DMS53 (cell line): ENCODE measurements around the gene LRRN1.
"Not testable (repeated sequence)": the region's sequence is repeated elsewhere in the genome, so short reads cannot be mapped to it uniquely, and the experiment has no call there.

Source experiments
- DNase-seq: peaks from one replicate; lab custom pipeline; 2025; lab: John Stamatoyannopoulos, UW

Gene LRRN1

DNA sequence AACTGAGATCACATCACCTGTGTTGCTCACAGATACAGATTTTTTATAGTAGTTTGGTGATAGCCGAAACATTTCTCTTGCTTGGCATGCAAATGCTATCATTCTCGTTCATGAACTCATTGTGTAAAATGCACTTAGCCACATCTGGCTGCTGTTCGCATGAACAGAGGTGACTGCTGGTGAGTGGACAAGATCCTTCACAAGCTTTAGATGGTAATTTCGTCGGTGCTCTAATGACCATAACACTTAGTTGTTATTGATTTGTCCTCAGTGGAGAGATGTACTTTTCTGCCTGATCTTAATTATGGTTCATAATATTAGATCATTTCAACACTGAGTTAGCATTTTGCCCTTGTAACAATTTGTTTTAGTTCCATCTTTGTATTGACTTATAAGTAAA is 13.8 kb downstream of the LRRN1 start:
- DNase-seq: no peak

DNA sequence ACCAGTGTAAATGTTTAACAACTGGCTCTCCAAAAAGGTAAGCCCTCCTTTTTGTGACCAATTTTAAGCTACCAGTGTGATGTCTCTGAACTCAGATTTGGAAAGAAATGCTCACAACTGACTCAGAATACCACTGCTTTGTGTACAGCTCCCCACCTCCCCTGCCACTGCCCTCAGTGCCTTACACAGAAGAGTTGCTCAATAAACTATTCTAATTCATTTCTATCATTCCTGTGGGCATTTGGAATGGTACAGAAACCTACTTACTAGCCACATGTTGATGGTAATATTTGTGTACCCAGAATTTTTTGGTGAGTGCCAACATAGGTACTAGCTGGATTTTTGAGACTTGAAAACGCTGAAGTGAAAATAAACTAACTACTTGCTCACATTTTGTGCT is 16.0 kb downstream of the LRRN1 start:
- no peak for DNase-seq

DNA sequence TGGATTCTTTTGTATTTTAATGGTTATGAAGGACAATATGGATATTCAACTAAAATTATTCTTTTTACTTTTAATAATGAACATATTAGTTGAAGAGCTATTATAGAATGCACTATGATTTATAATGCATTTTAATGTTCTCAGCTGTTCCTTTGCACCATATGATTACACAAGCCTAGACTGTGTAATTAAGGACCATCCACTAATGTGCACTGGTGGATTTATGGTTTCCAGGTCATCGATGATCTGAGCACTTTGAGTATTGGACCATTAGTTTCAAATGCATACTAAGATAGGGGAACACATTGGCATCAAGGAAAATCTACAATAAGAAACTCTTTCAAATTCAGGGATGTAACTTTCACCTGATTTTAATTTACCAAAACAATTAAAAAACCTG is 16.8 kb downstream of the LRRN1 start:
- DNase-seq: no peak

DNA sequence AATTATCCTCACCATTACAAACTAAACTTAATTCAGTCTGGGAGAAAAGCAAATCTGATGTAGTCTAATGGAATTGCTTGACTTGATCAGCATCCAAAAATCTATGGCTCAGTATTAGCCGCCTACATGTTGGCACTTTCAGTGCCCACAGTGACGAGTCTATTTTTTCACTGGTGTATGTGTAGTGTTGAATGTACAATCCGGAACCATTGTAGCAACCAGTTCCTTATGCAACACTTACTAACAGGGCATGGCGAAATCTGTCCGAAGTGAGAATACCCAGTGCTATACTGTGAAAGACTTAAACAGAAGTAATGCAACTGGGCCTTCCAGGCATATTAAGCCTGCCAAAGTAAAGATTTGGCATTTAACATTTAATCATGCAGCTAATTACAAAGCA is 18.6 kb downstream of the LRRN1 start:
- no peak for DNase-seq

DNA sequence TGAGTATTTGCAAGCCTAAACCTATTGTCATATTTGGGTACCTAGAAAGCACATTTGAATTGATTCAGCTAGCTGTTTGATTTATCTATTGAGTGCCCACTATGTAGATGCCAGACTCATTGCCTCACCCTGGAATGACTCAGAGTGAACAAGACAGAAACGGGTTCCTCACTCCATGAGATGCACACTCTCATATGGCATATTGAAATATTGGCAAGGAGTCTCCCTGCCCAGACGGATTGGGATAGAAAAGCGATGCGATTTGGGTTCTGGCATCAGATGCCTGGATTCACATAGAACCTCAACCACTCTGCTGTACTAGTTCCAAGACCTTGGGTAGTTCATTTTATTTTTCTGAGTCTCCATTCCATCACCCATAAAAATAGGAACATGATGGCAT is 22.5 kb downstream of the LRRN1 start:
- no peak for DNase-seq

DNA sequence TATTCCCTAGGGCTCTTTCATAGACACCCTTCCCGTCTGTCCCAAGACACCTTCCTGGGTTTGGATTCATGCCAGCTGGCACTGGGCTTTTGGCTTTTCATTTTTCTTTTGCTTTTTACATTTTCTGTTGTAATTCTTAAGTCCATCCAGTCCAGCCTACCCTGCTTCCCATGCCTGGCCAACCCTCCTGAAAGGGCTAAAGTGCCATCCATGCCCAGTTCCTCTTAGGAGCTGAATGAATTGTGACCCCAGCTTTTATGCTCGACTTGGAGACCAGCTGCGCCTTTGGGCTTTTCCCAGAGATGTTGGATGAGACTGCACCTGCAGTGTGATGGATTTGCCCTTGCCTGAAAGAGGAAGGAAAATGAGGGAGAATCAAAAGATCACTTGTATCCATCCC is 25.8 kb downstream of the LRRN1 start:
- no peak for DNase-seq

DNA sequence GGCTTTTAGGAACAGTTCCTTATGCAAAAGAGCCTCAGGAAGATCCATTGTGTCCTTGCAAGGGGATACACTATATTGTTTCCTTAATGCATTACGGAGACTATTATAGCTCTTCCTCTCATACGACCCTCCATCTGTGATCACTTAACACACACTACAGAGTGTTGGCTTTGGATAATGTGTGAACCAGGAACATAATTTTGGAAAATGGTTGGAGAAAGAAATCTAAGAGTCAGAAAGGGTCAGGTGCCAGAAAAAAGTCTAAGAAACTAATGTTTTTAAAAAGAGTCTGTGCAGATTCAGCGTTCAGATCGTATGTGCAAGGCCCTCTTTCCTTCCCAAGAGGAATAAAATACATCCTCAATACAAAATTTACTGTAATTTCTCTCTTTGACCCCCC is 27.3 kb downstream of the LRRN1 start:
- no peak for DNase-seq

DNA sequence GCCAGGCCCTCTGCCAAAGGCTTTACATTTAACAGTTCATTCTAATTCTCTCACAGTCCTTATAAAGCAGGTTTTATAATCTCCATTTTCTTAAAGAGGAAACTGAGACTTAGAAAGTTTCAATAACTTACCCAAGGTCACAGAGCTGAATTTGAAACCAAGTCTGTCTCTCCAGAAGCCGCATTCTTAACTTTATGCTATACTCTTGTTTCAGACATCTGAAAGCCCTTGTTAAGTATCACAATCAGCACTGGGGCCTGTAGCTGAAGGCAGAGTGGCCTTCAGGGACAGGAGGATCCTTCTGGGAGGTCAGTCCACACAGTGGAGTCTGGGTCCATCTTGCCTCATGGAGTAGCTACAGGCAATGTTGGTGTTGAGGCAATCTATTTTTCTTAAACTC is 27.9 kb downstream of the LRRN1 start:
- DNase-seq: no peak

DNA sequence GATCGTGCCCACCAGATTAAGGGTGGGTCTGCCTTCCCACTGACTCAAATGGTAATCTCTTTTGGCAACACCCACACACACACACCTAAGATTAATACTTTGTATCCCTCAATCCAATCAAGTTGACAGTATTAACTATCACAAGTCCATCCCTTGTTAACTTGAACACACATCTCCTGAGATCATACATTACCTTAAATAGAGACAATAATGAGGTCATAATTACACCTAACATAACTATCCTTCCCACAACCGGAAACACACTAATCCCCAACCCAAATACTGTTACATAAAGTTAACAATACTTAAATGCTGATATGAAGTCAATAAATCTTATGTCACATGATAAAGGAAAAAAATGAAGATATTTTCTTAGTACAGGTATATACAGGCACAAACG is 29.2 kb downstream of the LRRN1 start:
- not testable (repeated sequence) for DNase-seq

DNA sequence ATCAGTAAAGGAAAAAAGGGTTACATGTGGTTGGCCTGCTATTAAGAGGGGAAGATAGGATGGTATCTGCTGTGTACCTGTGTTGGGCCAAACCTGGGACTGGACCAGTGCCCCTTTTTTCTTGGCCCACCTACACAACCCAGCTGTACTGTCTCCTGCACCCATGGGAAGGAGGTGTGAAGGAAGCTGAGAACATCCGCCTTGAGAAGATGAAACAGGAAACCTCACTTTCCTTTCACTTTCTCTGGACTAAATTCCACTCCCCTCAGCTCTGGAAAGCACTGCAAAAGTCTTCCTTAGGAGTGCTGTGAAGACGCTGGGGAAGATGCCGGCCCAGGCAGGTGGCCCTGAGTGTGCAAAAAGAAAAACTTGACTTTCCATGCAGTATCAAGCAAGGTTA is 37.6 kb downstream of the LRRN1 start:
- no peak for DNase-seq

DNA sequence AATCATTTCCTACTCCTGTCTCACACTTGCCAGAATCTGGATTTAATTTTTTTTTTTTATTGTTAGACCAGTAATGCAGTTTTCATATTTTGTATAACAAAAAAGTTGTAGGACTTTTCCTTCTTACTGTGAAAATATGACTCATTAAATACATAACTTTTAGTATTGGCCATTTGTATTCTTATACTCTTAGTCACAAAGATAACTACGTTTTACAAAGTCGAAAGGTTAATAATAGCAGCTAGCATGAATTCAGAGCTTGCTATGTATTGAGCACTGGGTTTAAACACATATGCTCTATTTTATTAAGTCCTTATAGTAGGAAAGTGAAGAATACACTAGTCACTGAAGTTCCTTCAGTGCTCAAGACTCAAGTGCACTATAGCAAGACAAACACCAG is 43.1 kb downstream of the LRRN1 start:
- DNase-seq: no peak

DNA sequence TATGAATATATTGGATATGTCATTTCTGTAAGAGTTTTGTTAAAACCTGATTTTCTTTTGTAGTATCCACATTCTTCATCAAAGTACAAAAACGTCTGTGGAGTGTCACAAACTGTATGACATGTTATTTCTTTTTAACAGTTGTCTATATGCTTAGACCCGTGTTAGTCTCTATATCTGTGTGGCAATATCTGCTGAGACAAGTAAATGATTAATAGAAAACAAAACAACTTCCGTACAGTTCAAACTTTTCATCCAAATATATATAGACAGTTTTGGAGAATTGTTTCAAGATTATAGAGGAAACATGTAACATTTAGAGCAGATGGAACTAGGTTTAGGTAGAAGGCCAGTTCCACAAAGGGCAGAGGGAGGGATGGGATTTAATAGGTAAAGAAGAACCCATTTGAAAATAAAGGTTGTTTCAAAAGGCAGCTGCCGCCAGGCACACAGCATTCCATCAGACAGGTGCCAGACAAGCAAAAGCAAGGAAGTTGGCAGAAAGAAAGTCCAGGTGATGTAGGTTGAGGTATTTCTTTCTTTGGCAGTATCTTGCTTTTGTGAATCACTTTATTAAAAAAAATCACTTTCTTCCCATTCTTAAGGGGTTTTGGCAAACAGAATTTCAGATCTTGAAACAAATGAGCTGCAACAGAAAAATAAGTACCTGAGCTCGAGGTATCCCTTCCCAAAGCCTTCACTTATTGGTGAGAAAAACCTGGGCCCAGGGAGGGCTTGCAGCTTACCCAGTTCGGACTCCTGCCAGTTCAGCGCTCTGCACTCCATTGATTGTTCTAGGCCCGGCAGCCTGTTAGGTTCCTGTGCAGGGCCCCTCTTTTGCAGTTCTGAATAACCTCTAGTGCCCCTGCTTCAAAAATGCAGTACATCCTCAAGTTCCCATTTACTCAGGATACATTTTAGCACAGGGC is 49.0 kb downstream of the LRRN1 start:
- DNase-seq: no peak

DNA sequence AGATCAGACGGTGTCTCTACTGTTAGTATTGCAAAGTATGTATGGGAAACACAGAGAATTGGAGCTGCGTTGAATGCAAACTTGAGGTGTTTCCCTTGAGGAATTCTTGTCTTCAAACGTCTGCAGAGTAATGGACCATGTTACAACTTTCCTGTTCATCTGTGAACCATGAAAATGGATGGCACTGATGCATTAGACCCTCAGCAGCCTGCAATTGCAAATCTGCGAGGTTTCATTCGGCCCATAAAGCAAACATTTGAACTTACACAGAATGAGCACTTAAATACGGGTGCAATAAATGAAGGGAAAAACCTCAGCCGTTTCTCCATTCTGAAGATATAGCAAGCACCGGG is 49.7 kb downstream of the LRRN1 start:
- DNase-seq: no peak

DNA sequence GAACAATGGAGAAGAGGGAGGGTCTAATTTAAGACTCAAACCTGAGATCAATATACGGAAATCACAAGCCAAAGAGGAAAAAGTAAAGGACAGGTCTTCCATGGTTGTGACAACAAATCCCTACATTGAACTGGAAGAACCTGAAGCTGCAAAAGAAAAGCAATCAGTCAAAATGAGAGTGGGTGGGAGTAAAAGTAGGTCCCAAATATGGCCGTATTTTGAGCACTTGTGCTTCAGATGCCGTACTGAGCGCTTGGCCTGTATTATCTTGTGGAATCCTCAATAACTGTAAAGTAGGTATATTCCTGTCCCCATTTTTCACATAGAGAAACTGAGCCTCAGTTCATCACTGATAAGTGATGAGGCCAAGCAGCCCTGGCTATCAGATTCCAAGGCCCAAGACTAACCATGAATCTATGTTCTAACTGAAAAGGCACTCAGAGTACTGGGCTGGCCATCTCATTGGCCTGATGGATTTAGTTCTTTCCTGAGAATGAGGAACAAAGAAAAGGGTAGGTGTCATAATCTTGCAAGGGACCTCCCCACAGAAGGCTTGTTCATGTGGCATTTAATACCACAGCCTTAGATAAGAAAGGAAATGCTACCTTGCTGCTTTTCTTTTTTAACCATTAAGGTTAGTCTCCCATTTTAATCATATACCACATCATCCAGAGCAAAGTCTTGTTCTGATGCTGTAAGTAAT is 52.5 kb downstream of the LRRN1 start:
- DNase-seq: no peak

DNA sequence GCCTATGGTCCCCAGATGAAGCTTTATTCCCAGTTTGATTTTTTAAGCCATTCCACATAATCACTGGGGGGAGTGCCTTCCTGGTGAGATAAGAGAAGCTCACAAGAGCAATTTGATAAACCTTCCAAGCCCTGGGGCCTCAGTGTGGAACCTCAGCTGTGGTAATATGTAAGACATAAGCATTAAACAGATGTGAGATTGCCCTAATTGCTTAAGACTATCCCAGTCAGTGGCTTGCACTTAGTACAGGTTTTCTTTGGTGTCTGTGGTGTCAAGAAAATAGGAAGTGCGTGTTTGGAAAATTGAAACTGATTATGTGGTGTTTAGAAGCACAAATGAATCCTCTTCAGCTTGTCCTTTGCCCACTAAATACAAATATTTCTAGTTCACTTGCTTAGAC is 54.3 kb downstream of the LRRN1 start:
- no peak for DNase-seq

DNA sequence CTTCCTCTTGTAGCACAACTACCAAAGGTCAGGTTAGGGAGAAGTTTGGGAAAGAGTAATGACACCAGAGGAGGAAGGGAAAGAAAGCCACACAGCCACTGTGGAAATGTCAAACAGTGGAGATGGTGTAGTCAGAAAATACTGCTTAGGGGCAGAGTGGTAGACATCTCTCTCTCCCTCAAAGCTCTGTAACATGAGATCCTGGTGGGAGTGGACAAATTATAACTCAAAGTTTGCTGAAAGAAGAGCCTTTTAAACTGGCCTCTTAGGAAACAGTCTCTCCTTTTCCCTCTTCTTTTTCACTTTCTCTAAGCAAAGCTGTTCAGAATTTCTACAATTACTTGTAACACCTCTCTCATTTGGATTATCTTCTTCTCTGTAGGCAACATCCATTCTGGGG is 55.8 kb downstream of the LRRN1 start:
- DNase-seq: no peak

DNA sequence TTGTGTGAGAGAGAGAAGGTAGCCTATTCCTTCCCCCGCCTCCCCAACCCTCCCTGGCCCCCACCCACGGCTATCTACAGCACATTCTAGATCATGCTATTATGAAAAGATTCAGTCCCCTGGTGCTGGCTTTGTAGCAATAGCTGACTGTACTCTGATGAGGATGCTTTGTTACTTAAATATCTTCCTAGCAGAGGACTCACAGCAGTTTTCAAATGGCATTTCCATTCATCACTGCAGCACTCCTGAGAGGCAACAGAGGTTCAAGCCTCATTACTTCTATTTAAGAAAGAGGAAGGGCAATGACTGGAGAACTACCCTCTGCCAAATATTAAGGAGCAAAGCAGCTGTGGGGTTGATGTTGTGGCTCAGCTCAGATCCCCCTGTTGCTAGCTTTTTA is 61.0 kb downstream of the LRRN1 start:
- no peak for DNase-seq

DNA sequence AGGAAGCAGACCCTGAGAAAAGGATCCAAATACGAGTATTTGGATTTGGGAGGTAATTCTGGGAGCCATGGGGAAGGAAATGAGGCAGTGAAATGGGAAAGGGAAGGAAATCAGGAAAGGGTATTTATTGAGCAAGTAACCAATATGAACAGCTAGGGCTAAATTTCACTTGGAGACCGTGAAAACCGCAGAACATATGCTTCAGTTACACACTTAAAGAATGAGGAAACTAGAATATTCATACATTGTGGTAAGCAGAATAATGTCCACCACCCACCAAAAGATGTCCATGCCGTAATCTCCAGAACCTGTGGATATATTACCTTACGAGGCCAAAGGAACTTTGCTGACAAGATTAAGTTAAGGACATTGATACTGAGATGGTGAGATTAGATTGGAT is 63.3 kb downstream of the LRRN1 start:
- DNase-seq: no peak

DNA sequence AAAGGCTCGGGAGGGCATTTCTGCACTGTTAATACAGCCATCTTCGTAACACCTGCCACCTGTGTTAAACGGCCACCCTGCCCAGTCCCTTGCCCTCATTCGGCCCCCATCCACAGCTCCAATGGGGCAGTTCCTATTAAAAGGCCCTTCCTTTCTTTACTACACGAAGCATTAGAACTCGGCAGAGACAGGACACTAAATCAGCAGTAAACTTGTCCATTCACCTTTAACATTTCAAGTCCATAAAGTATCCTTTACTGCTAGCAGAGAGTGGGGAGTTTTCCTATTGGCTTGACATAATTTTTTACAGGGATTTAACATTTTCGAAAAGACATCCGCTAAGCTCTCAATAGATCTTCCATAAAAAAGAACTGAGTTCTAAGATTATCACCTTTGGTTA is 76.3 kb downstream of the LRRN1 start:
- DNase-seq: no peak

DNA sequence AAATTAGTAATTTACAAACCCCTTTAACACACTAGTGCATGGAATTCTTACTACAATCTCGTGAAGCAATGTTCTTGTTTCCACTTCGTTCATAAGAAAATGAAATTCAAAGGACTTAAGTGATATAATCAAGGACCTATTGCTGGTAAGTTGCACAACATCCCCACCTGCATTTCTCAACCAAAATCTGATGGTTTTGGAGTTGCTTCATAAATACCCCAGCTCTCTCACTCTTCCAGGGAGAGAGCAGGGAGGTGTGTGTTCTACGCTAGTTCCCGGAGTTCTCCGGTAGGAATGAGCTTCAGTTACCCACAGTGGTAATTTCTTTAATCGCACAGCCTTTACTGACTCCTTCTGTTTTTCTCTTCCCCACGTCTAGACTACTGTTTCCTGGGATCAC is 81.8 kb downstream of the LRRN1 start:
- DNase-seq: no peak

DNA sequence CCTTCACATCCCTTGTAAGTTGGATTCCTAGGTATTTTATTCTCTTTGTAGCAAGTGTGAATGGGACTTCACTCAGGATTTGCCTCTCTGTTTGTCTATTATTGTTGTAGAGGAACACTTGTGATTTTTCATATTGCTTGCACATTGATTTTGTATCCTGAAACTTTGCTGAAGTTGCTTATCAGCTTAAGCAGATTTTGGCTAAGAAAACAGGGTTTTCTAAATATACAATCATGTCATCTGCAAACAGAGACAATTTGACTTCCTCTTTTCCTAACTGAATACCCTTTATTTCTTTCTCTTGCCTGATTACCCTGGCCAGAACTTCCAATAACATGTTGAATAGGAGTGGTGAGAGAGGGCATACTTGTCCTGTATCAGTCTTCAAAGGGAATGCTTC is 88.1 kb downstream of the LRRN1 start:
- DNase-seq: not testable (repeated sequence)

DNA sequence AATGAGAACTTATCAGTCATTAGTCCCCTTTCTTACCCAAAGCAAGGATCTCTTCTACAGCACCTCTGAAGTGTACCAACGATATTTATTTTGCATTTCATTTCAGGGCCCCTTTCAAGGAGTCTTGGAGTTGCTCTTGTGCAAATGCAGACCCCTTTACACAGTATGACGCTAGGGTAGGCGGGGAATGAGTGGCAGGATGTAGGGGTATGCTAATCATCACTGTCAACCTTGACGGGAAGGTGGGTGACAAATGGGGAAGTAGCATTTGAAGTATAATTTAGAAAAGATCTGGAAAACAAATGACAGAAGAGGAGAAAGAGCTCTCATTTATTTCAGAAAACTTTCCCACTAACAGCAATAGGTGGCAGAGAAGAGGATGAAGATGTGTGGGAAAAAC is 94.4 kb downstream of the LRRN1 start:
- DNase-seq: no peak
